Measurements from ENCODE around the gene PTMS. TPM values are rescaled to one million over a fixed set of nuclear protein-coding genes. Genes with fewer than 3 reads are reported as not detected.

Gene PTMS
- total RNA-seq, 4 donors from 2014 or later: 44.2 to 87.5 (median 53.0) TPM

- Histone ChIP-seq H3K36me3 (peaks cover 0 to 29% (median 0%) of the 10 kb centered on the region in 3 donors), H3K9me3 (no peaks in the 10 kb centered on the region), H3K27me3 (no peaks in the 10 kb centered on the region), H3K27ac (peak overlapping the region; percentile 97 to 99 (median 98)), H3K4me3 (peak overlapping the region in 1 of 4 donors; percentile 91), H3K4me1 (peaks cover 0 to 16% (median 3%) of the 10 kb centered on the region in 4 donors)
- no peak for DNase-seq
- TF ChIP-seq POLR2A (IDR thresholded peaks at IDR 0.05) (no peak), CTCF (IDR thresholded peaks at IDR 0.05) (peak in 4 of 6 experiments; percentile 93 to 98 (median 96))
Observed at GRCh38 chr12:6753772-6754356, 12.3 kb upstream of the PTMS start.

- no peak for DNase-seq
- Histone ChIP-seq H3K9me3 (no peaks in the 10 kb centered on the region), H3K4me3 (no peak overlapping the region), H3K27ac (peak overlapping the region in 3 of 4 donors; percentile 98 to 99 (median 99)), H3K27me3 (no peaks in the 10 kb centered on the region), H3K36me3 (peaks cover 0 to 24% (median 0%) of the 10 kb centered on the region in 3 donors), H3K4me1 (peaks cover 0 to 16% (median 3%) of the 10 kb centered on the region in 4 donors)
- TF ChIP-seq POLR2A (IDR thresholded peaks at IDR 0.05) (no peak), CTCF (IDR thresholded peaks at IDR 0.05) (no peak)
Observed at GRCh38 chr12:6754411-6754810, 11.8 kb upstream of the PTMS start.

- DNase-seq: no peak
- H3K4me3 ChIP-seq: no peak overlapping the region
- TF ChIP-seq POLR2A (IDR thresholded peaks at IDR 0.05) (no peak), CTCF (IDR thresholded peaks at IDR 0.05) (no peak)
- no peaks in the 10 kb centered on the region for H3K9me3 ChIP-seq
- no peaks in the 10 kb centered on the region for H3K36me3 ChIP-seq
- no peaks in the 10 kb centered on the region for H3K27me3 ChIP-seq
- H3K4me1 ChIP-seq: peaks cover 0 to 8% (median under 1%) of the 10 kb centered on the region in 4 donors
- no peak overlapping the region for H3K27ac ChIP-seq
Observed at GRCh38 chr12:6757028-6757690, 9.0 kb upstream of the PTMS start.

GRCh38 chr12:6758506-6759095 is 7.6 kb upstream of the PTMS start:
- no peaks in the 10 kb centered on the region for H3K27me3 ChIP-seq
- H3K36me3 ChIP-seq: no peaks in the 10 kb centered on the region
- H3K4me1 ChIP-seq: peaks cover 0 to 10% (median 0%) of the 10 kb centered on the region in 4 donors
- no peak for DNase-seq
- H3K4me3 ChIP-seq: no peak overlapping the region
- no peak overlapping the region for H3K27ac ChIP-seq
- no peaks in the 10 kb centered on the region for H3K9me3 ChIP-seq
- TF ChIP-seq CTCF (IDR thresholded peaks at IDR 0.05) (no peak), POLR2A (IDR thresholded peaks at IDR 0.05) (no peak)

GRCh38 chr12:6759741-6760140 is 6.4 kb upstream of the PTMS start:
- H3K9me3 ChIP-seq: no peaks in the 10 kb centered on the region

More at GRCh38 chr12:6759741-6760140, 6.4 kb upstream of the PTMS start:
- Histone ChIP-seq H3K27ac (no peak overlapping the region), H3K36me3 (no peaks in the 10 kb centered on the region), H3K27me3 (no peaks in the 10 kb centered on the region), H3K4me3 (no peak overlapping the region), H3K4me1 (peaks cover 0 to 12% (median 0%) of the 10 kb centered on the region in 4 donors)
- TF ChIP-seq CTCF (IDR thresholded peaks at IDR 0.05) (no peak), POLR2A (IDR thresholded peaks at IDR 0.05) (no peak)
- DNase-seq: no peak

Measured in Peyer's patch (tissue), 4 donors.